Progenitor cell of endocrine pancreas (in vitro differentiated cells): Measurements from ENCODE around the gene MEF2A. TPM values are rescaled to one million over a fixed set of nuclear protein-coding genes. Genes with fewer than 3 reads are reported as not detected.

Source experiments
- DNase-seq: peaks from one replicate; pipeline ENCODE4 v3.0.0; 2021; ENCODE audit warnings: low spot score; ENCODE audit not compliant: unreplicated experiment
- H3K27ac Mint-ChIP-seq: 2 replicates; pipeline ENCODE4 v1.8.0; 2021; ENCODE audit warnings: mild to moderate bottlenecking, moderate library complexity, mixed read lengths
- H3K27me3 Mint-ChIP-seq: 2 replicates; pipeline ENCODE4 v1.8.0; 2021; ENCODE audit warnings: mixed read lengths
- H3K36me3 Mint-ChIP-seq: 2 replicates; pipeline ENCODE4 v1.8.0; 2022; ENCODE audit warnings: mixed read lengths; ENCODE audit not compliant: insufficient read depth
- H3K4me1 Mint-ChIP-seq: 2 replicates; pipeline ENCODE4 v1.8.0; 2021; ENCODE audit warnings: low read depth, mixed read lengths
- H3K4me3 Mint-ChIP-seq: 2 replicates; pipeline ENCODE4 v1.8.0; 2021; ENCODE audit warnings: low read depth, mild to moderate bottlenecking, moderate library complexity, mixed read lengths
- H3K9me3 Mint-ChIP-seq: 2 replicates; pipeline ENCODE4 v1.8.0; 2021; ENCODE audit warnings: low read depth, mixed read lengths
- total RNA-seq: library from RNA; stranded (reverse); gene quantifications from 2 replicates; pipeline ENCODE4 v1.2.1, GENCODE V29; 2021
- TF ChIP-seq, protein P1 (sequence below): fragments of 200-600 bp; sonication (generic); IDR thresholded peaks from one replicate; pipeline ENCODE4 v1.5.0; 2021; ENCODE audit warnings: antibody characterized with exemption, mild to moderate bottlenecking; ENCODE audit not compliant: unreplicated experiment

MEF2A gene
- total RNA-seq, 1 donor from 2014 or later: 36.2 TPM

GRCh38 chr15:99554880-99555488, 10.8 kb upstream of the MEF2A start:
- Mint-ChIP-seq H3K27me3 (peaks cover 3% of the 10 kb centered on the region), H3K4me1 (no peaks in the 10 kb centered on the region), H3K9me3 (no peaks in the 10 kb centered on the region), H3K27ac (no peak overlapping the region), H3K4me3 (no peak overlapping the region), H3K36me3 (no peaks in the 10 kb centered on the region)
- TF ChIP-seq, protein P1, sequence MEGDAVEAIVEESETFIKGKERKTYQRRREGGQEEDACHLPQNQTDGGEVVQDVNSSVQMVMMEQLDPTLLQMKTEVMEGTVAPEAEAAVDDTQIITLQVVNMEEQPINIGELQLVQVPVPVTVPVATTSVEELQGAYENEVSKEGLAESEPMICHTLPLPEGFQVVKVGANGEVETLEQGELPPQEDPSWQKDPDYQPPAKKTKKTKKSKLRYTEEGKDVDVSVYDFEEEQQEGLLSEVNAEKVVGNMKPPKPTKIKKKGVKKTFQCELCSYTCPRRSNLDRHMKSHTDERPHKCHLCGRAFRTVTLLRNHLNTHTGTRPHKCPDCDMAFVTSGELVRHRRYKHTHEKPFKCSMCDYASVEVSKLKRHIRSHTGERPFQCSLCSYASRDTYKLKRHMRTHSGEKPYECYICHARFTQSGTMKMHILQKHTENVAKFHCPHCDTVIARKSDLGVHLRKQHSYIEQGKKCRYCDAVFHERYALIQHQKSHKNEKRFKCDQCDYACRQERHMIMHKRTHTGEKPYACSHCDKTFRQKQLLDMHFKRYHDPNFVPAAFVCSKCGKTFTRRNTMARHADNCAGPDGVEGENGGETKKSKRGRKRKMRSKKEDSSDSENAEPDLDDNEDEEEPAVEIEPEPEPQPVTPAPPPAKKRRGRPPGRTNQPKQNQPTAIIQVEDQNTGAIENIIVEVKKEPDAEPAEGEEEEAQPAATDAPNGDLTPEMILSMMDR: no peak
- no peak for DNase-seq

DNA sequence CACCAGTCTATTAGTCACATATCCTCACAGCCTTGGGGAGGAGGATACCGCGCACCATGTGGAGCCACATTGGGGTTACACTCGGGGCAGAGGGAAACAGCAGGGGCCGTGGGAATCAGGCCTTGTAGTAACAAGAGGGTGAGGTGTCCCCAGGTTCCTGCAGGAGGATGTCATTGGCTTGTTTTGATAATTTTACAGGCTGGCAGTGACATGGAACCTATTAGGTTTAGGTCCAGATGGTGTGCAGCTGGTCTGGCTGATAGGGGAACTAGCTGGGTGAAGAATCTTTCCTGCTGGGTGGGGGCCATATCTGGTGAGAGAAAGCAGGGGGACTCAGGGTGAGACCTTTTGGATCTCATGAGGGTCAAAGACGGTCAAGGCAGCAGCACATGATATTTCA, 9.8 kb upstream of the MEF2A start:
- no peak for DNase-seq
- Mint-ChIP-seq H3K27ac (no peak overlapping the region), H3K27me3 (peaks cover 6% of the 10 kb centered on the region), H3K36me3 (no peaks in the 10 kb centered on the region), H3K4me1 (no peaks in the 10 kb centered on the region), H3K4me3 (no peak overlapping the region), H3K9me3 (no peaks in the 10 kb centered on the region)
- TF ChIP-seq, protein P1: no peak

DNA sequence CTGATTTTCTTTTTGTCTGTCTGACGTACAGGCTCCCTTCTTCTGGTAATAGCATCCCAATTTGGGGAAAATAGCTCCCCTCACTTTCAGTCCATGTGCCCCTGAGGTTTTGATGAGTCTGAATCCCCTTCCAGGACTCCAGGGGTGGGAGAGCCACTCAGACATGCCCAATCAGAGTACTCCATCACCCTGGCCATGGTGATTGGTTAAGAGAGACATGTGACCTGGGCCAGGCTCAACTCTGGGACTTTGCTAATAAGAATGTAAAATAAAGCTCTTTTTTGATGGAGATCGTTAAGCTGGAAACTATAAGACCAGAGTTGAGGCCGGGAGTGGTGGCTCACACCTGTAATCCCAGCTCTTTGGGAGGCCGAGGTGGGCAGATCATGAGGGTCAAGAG, 9.2 kb upstream of the MEF2A start:
- Mint-ChIP-seq H3K9me3 (no peaks in the 10 kb centered on the region), H3K36me3 (no peaks in the 10 kb centered on the region), H3K4me3 (no peak overlapping the region), H3K27me3 (peaks cover 6% of the 10 kb centered on the region), H3K4me1 (no peaks in the 10 kb centered on the region), H3K27ac (no peak overlapping the region)
- no peak for DNase-seq
- TF ChIP-seq, protein P1: no peak

GRCh38 chr15:99558084-99558483, 7.7 kb upstream of the MEF2A start:
- Mint-ChIP-seq H3K4me1 (no peaks in the 10 kb centered on the region), H3K4me3 (no peak overlapping the region), H3K27me3 (peaks cover 17% of the 10 kb centered on the region), H3K36me3 (no peaks in the 10 kb centered on the region), H3K27ac (no peak overlapping the region), H3K9me3 (no peaks in the 10 kb centered on the region)
- TF ChIP-seq, protein P1: no peak
- no peak for DNase-seq

GRCh38 chr15:99558571-99558970, 7.2 kb upstream of the MEF2A start:
- Mint-ChIP-seq H3K27ac (no peak overlapping the region), H3K9me3 (no peaks in the 10 kb centered on the region), H3K27me3 (peaks cover 22% of the 10 kb centered on the region), H3K36me3 (no peaks in the 10 kb centered on the region), H3K4me1 (no peaks in the 10 kb centered on the region), H3K4me3 (no peak overlapping the region)
- TF ChIP-seq, protein P1: no peak
- no peak for DNase-seq
